Colon (tissue), 2 donors: ENCODE measurements around the gene PRKAR1B.

Experiments used
- FAIRE-seq: peaks from 2 replicates; lab custom pipeline; 2012; peaks lifted over from hg19 to GRCh38; lab: Jason Lieb, UNC
- donor health status: control.
- donor health status: control.

PRKAR1B gene

GRCh38 chr7:603152-603951 lies 123.7 kb downstream of the PRKAR1B start:
- FAIRE-seq: no peak

GRCh38 chr7:602341-603141 lies 124.5 kb downstream of the PRKAR1B start:
- FAIRE-seq: no peak

- FAIRE-seq: no peak
Measured at GRCh38 chr7:601595-602340, 125.3 kb downstream of the PRKAR1B start.

- no peak for FAIRE-seq
Measured at GRCh38 chr7:601036-601594, 126.0 kb downstream of the PRKAR1B start.

GRCh38 chr7:600149-601035 lies 126.7 kb downstream of the PRKAR1B start:
- FAIRE-seq: no peak

GRCh38 chr7:598899-599298 lies 128.2 kb downstream of the PRKAR1B start:
- FAIRE-seq: no peak

GRCh38 chr7:597348-598178 lies 129.5 kb downstream of the PRKAR1B start:
- FAIRE-seq: no peak

GRCh38 chr7:596819-597182 lies 130.3 kb downstream of the PRKAR1B start:
- FAIRE-seq: no peak

GRCh38 chr7:596071-596818 lies 130.8 kb downstream of the PRKAR1B start:
- FAIRE-seq: no peak

- no peak for FAIRE-seq
Measured at GRCh38 chr7:595621-596010, 131.5 kb downstream of the PRKAR1B start.

- FAIRE-seq: no peak
Measured at GRCh38 chr7:594920-595620, 132.0 kb downstream of the PRKAR1B start.

GRCh38 chr7:594212-594913 lies 132.7 kb downstream of the PRKAR1B start:
- FAIRE-seq: no peak

GRCh38 chr7:593324-594115 lies 133.6 kb downstream of the PRKAR1B start:
- FAIRE-seq: no peak

- FAIRE-seq: no peak
Measured at GRCh38 chr7:591856-592628, 135.0 kb downstream of the PRKAR1B start.

GRCh38 chr7:590731-591551 lies 136.1 kb downstream of the PRKAR1B start:
- no peak for FAIRE-seq
